Adrenal gland (tissue), 5 donors: ENCODE data around the gene TSPAN3.

Experiments used
- CTCF ChIP-seq, 6 experiments: fragments of 450-650 bp in 4 of 6; fragments of 200-600 bp in 2 of 6; sonication (generic) in 1 of 6; IDR thresholded peaks; 1 replicate in 5 of 6; 2 replicates in 1 of 6; pipeline versions ENCODE4 v1.5.1 to v1.8.0; 2016 to 2021; ENCODE audit warnings: antibody characterized with exemption in 6 of 6, mild to moderate bottlenecking in 2 of 6, moderate library complexity in 1 of 6
- POLR2A ChIP-seq, 2 donors: fragments of 450-650 bp; IDR thresholded peaks; one replicate each; pipeline ENCODE4 v1.6.1; 2017; ENCODE audit warnings: antibody characterized with exemption in 2 of 2, mild to moderate bottlenecking in 2 of 2, moderate library complexity in 1 of 2
- donor health status: DM: no; HTN: no; CAD: no.

DNA sequence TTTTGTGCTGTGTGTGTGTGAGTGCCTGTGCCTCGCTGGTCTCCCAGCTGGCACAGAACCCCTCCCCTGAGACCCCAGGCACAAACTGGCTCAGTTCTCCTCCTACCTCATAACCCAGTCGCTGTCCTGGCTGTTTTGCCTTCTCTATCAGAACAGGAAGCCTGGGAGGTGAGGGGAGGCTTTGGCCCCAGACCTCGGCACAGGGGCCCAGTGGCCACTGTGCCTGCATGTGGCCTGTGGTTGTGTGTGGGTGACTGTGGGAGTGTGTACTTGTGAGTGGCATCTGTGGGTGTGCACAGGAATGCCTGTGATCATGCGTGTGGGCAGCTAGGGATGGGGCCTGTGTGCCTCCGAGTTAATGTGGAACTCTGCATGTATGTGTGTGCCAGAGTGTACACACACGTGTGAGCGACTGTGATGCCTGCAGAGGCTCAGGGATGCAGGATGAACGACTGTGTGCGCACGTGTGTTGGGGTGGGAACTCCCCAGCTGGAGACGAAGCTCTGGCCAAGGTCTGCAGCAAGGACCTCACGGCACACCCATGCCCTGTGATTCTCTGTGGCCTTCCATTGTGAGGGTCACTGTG, 43.7 kb downstream of the TSPAN3 start:
- TF ChIP-seq CTCF (IDR thresholded peaks at IDR 0.05), result no peak
- no peak for TF ChIP-seq POLR2A (IDR thresholded peaks at IDR 0.05)
